Lower leg skin (tissue), 3 donors: Measurements from ENCODE around the gene GEMIN4.

ENCODE experiments used
- POLR2A ChIP-seq, 2 donors: fragments of 450-650 bp; IDR thresholded peaks; one replicate each; pipeline ENCODE4 v1.6.1; 2016 to 2017; ENCODE audit warnings: antibody characterized with exemption in 2 of 2, mild to moderate bottlenecking in 1 of 2, moderate library complexity in 1 of 2
- TF ChIP-seq, protein P1 (sequence below), 3 donors: fragments of 450-650 bp; IDR thresholded peaks; one replicate each; pipeline ENCODE4 v1.5.1; 2016; ENCODE audit warnings: antibody characterized with exemption in 3 of 3, mild to moderate bottlenecking in 3 of 3, moderate library complexity in 2 of 3

- TF ChIP-seq, protein P1, sequence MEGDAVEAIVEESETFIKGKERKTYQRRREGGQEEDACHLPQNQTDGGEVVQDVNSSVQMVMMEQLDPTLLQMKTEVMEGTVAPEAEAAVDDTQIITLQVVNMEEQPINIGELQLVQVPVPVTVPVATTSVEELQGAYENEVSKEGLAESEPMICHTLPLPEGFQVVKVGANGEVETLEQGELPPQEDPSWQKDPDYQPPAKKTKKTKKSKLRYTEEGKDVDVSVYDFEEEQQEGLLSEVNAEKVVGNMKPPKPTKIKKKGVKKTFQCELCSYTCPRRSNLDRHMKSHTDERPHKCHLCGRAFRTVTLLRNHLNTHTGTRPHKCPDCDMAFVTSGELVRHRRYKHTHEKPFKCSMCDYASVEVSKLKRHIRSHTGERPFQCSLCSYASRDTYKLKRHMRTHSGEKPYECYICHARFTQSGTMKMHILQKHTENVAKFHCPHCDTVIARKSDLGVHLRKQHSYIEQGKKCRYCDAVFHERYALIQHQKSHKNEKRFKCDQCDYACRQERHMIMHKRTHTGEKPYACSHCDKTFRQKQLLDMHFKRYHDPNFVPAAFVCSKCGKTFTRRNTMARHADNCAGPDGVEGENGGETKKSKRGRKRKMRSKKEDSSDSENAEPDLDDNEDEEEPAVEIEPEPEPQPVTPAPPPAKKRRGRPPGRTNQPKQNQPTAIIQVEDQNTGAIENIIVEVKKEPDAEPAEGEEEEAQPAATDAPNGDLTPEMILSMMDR (IDR thresholded peaks at IDR 0.05) = no peak
- TF ChIP-seq POLR2A (IDR thresholded peaks at IDR 0.05) = no peak
These were observed 26.0 kb upstream of the GEMIN4 start for GRCh38 chr17:778096-778495.
